ENCODE data around the gene PHKB. TPM values are rescaled to one million over a fixed set of nuclear protein-coding genes. Genes with fewer than 3 reads are reported as not detected.

PHKB gene
- polyA plus RNA-seq, 3 donors: 49.8 to 53.1 (median 50.8) TPM

DNA sequence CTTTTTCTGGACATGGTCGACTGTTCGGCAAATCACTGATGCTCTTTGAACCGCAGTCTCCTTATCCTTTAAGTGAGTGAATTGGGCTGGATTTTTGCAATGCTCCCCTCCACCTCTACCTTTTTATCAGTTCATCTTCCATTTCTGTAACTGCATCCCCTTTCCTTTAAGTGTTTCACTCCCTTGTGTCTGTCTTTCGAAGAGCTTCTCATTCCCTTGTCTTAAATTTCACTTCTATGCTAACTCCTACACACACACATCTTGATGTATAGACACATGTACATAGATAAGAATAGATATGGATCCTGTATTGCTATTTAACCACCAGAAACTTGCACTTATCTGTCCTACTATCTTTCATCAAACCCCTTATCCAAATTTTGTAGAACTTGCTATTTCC is 250.7 kb downstream of the PHKB start:
- no peaks in the 10 kb centered on the region for H3K79me2 ChIP-seq (ENCODE audit: insufficient read depth, low read length)
- peaks cover 0 to 5% of the 10 kb centered on the region in 2 donors for H3K9me3 ChIP-seq (replicated peaks in 1 of 2; ENCODE audit: control insufficient read depth in 1 of 2, insufficient read depth in 1 of 2, low read length in 2 of 2)
- H3K27ac ChIP-seq (ENCODE audit: low read depth in 1 of 2, low read length in 2 of 2): no peak overlapping the region
- no peak overlapping the region for H3K4me2 ChIP-seq (replicated peaks; ENCODE audit: extremely low read depth, low read length, poor library complexity, severe bottlenecking)
- H3K9me3 Mint-ChIP-seq: peaks cover 0 to 9% (median 2%) of the 10 kb centered on the region in 7 donors
- intact Hi-C loops (cut with micrococcal nuclease): no loop called here
- H3K27me3 ChIP-seq (ENCODE audit: control insufficient read depth in 2 of 2, insufficient read depth in 2 of 2, low read length in 2 of 2): no peaks in the 10 kb centered on the region
- no peaks in the 10 kb centered on the region for H3K36me3 ChIP-seq (replicated peaks in 1 of 2; ENCODE audit: control insufficient read depth in 1 of 2, insufficient read depth in 2 of 2, low read length in 2 of 2)
- peaks cover 0 to 4% of the 10 kb centered on the region in 2 donors for H3K36me3 Mint-ChIP-seq
- H4K20me1 ChIP-seq (ENCODE audit: insufficient read depth, low read length): no peaks in the 10 kb centered on the region
- no CpG with 5 or more reads among the region's 4 CpGs for WGBS (ENCODE audit: insufficient coverage)
- no peak for DNase-seq
- no peak overlapping the region for H3K27ac Mint-ChIP-seq
- no peak overlapping the region for H3K4me3 Mint-ChIP-seq
- no peak for TF ChIP-seq CTCF (IDR thresholded peaks at IDR 0.05)
- no peak overlapping the region for H2AFZ ChIP-seq (ENCODE audit: insufficient read depth, low read depth, low read length, poor library complexity, severe bottlenecking)
- peaks cover 0 to 4% (median 2%) of the 10 kb centered on the region in 3 donors for H3K27me3 Mint-ChIP-seq (ENCODE audit: low read depth in 3 of 3)
- no peaks in the 10 kb centered on the region for H3K4me1 ChIP-seq (ENCODE audit: control insufficient read depth in 1 of 2, insufficient read depth in 2 of 2, low read length in 2 of 2)
- H3K9ac ChIP-seq (ENCODE audit: insufficient read depth, low read length, poor library complexity, severe bottlenecking): no peak overlapping the region
- H3K4me1 Mint-ChIP-seq: peaks cover 2% of the 10 kb centered on the region
- H3K4me3 ChIP-seq (replicated peaks in 1 of 3; ENCODE audit: low read depth in 2 of 3, low read length in 3 of 3): no peak overlapping the region

GRCh38 chr16:47712276-47713224 is 251.4 kb downstream of the PHKB start:
- Histone ChIP-seq H3K4me2 (replicated peaks; ENCODE audit: extremely low read depth, low read length, poor library complexity, severe bottlenecking) (no peak overlapping the region), H3K79me2 (ENCODE audit: insufficient read depth, low read length) (no peaks in the 10 kb centered on the region), H2AFZ (ENCODE audit: insufficient read depth, low read depth, low read length, poor library complexity, severe bottlenecking) (no peak overlapping the region), H3K9me3 (replicated peaks in 1 of 2; ENCODE audit: control insufficient read depth in 1 of 2, insufficient read depth in 1 of 2, low read length in 2 of 2) (peaks cover 0 to 5% of the 10 kb centered on the region in 2 donors), H3K4me1 (ENCODE audit: control insufficient read depth in 1 of 2, insufficient read depth in 2 of 2, low read length in 2 of 2) (no peaks in the 10 kb centered on the region), H3K27me3 (ENCODE audit: control insufficient read depth in 2 of 2, insufficient read depth in 2 of 2, low read length in 2 of 2) (no peaks in the 10 kb centered on the region), H3K27ac (ENCODE audit: low read depth in 1 of 2, low read length in 2 of 2) (no peak overlapping the region), H3K4me3 (replicated peaks in 1 of 3; ENCODE audit: low read depth in 2 of 3, low read length in 3 of 3) (no peak overlapping the region), H3K36me3 (replicated peaks in 1 of 2; ENCODE audit: control insufficient read depth in 1 of 2, insufficient read depth in 2 of 2, low read length in 2 of 2) (no peaks in the 10 kb centered on the region), H4K20me1 (ENCODE audit: insufficient read depth, low read length) (no peaks in the 10 kb centered on the region), H3K9ac (ENCODE audit: insufficient read depth, low read length, poor library complexity, severe bottlenecking) (no peak overlapping the region)
- intact Hi-C loops (cut with micrococcal nuclease): no loop called here
- TF ChIP-seq CTCF (IDR thresholded peaks at IDR 0.05): no peak
- H3K4me1 Mint-ChIP-seq: peaks cover 2% of the 10 kb centered on the region
- no peak overlapping the region for H3K4me3 Mint-ChIP-seq
- DNase-seq: no peak
- H3K27ac Mint-ChIP-seq: no peak overlapping the region
- 91% methylated on average over 15 of the region's 17 CpGs for WGBS (ENCODE audit: insufficient coverage)
- peaks cover 0 to 9% (median 2%) of the 10 kb centered on the region in 7 donors for H3K9me3 Mint-ChIP-seq
- peaks cover 0 to 4% (median 2%) of the 10 kb centered on the region in 3 donors for H3K27me3 Mint-ChIP-seq (ENCODE audit: low read depth in 3 of 3)
- H3K36me3 Mint-ChIP-seq: no peaks in the 10 kb centered on the region

Measured in CD14-positive monocyte (primary cell).